Kidney (tissue), 14 donors: ENCODE data around the gene TMEM91. TPM values are rescaled to one million over a fixed set of nuclear protein-coding genes. Genes with fewer than 3 reads are reported as not detected.

ENCODE experiments used
- DNase-seq, 5 donors: peaks; one replicate each; pipeline ENCODE4 v3.0.0-alpha.2; 2013 to 2020
- FAIRE-seq: peaks from 2 replicates; lab custom pipeline; 2012; peaks lifted over from hg19 to GRCh38; lab: Jason Lieb, UNC
- H3K27ac ChIP-seq, 2 donors: one replicate each; pipeline ENCODE4 v1.7.0; 2013; ENCODE audit warnings: low read depth in 2 of 2, low read length in 2 of 2, inconsistent platforms in 1 of 2
- H3K27me3 ChIP-seq: one replicate; pipeline ENCODE4 v1.7.1; 2013; ENCODE audit warnings: low read length, inconsistent platforms; ENCODE audit not compliant: control insufficient read depth, insufficient read depth
- H3K36me3 ChIP-seq, 3 donors: one replicate each; pipeline versions ENCODE4 v1.7.0 to v1.7.1; 2013; ENCODE audit warnings: low read length in 3 of 3, control low read depth in 1 of 3, inconsistent platforms in 1 of 3; ENCODE audit not compliant: insufficient read depth in 3 of 3, control insufficient read depth in 2 of 3
- H3K4me1 ChIP-seq, 3 donors: one replicate each; pipeline versions ENCODE4 v1.7.0 to v1.7.1; 2013; ENCODE audit warnings: low read length in 3 of 3, inconsistent platforms in 1 of 3, low read depth in 1 of 3; ENCODE audit not compliant: control insufficient read depth in 2 of 3, insufficient read depth in 2 of 3
- H3K4me3 ChIP-seq, 3 donors: one replicate each; pipeline versions ENCODE4 v1.7.0 to v1.8.1; 2013; ENCODE audit warnings: low read length in 3 of 3, control low read depth in 1 of 3, inconsistent platforms in 1 of 3
- H3K9ac ChIP-seq, 3 donors: one replicate each; pipeline versions ENCODE4 v1.7.0 to v1.7.1; 2013; ENCODE audit warnings: low read length in 3 of 3, control low read depth in 1 of 3, inconsistent platforms in 1 of 3
- H3K9me3 ChIP-seq, 3 donors: one replicate each; pipeline versions ENCODE4 v1.7.0 to v1.7.1; 2013; ENCODE audit warnings: low read length in 3 of 3, control low read depth in 1 of 3, inconsistent platforms in 1 of 3; ENCODE audit not compliant: control insufficient read depth in 2 of 3, insufficient read depth in 1 of 3
- CTCF ChIP-seq: IDR thresholded peaks from 3 replicates; pipeline ENCODE4 v1.5.1; 2012; ENCODE audit warnings: mild to moderate bottlenecking, moderate library complexity, borderline replicate concordance; ENCODE audit not compliant: insufficient read depth; ENCODE audit errors: extremely low read depth
- intact Hi-C: fragments of 100-400 bp; cut with DNase I; formaldehyde crosslinking; loops from one replicate; pipeline ENCODE4 v1.11.1; 2022
- polyA plus RNA-seq: library from polyadenylated mRNA; stranded (reverse); fragments of 350-450 nt; fragmentation: Illumina TruSeq; extraction: RNeasy Lipid Tissue Mini Kit (QIAGEN cat#74804); gene quantifications from one replicate; pipeline ENCODE4 v1.2.3, GENCODE V29; 2014; ENCODE audit warnings: low read depth, low replicate concordance; ENCODE audit not compliant: insufficient read depth
- total RNA-seq: library from RNA; stranded (reverse); fragmentation: NEBNext Ultra II Directional; extraction: Animal tissue kit (Norgen Biotek cat#: 25700); gene quantifications from one replicate; pipeline ENCODE4 v1.2.1, GENCODE V29; 2021
- donor health status: control.
- donor health status: control.
- donor health status: control.
- donor health status: control.
- donor health status: control.
- donor health status: DM: yes; HTN: yes; CAD: no.
- donor health status: Normal renal cell carcinoma (clear cell type).

The TMEM91 gene
- total and polyA plus RNA-seq, 2 donors from 2014 or later: 9.5 to 24.3 TPM

GRCh38 chr19:41356984-41357739 lies 19.2 kb upstream of the TMEM91 start:
- no peak overlapping the region for H3K27ac ChIP-seq
- FAIRE-seq (no peak), DNase-seq (no peak)
- intact Hi-C loops: no loop called here
- H3K27me3 ChIP-seq: no peaks in the 10 kb centered on the region
- H3K9ac ChIP-seq: no peak overlapping the region
- H3K9me3 ChIP-seq: no peaks in the 10 kb centered on the region
- TF ChIP-seq CTCF: no peak
- no peak overlapping the region for H3K4me3 ChIP-seq
- H3K36me3 ChIP-seq: no peaks in the 10 kb centered on the region
- H3K4me1 ChIP-seq: peaks cover 0 to 16% (median 0%) of the 10 kb centered on the region in 3 donors

- FAIRE-seq (no peak), DNase-seq (no peak)
- H3K27me3 ChIP-seq: no peaks in the 10 kb centered on the region
- H3K27ac ChIP-seq: no peak overlapping the region
- no peak for TF ChIP-seq CTCF
- H3K9me3 ChIP-seq: no peaks in the 10 kb centered on the region
- peaks cover 0 to 18% (median 0%) of the 10 kb centered on the region in 3 donors for H3K4me1 ChIP-seq
- no peak overlapping the region for H3K4me3 ChIP-seq
- H3K9ac ChIP-seq: no peak overlapping the region
- H3K36me3 ChIP-seq: no peaks in the 10 kb centered on the region
- intact Hi-C loops: no loop called here
Observed at GRCh38 chr19:41357746-41358145, 18.6 kb upstream of the TMEM91 start.

- TF ChIP-seq CTCF: no peak
- no peaks in the 10 kb centered on the region for H3K27me3 ChIP-seq
- no peaks in the 10 kb centered on the region for H3K9me3 ChIP-seq
- DNase-seq: no peak
- no peak overlapping the region for H3K27ac ChIP-seq
- no peak overlapping the region for H3K9ac ChIP-seq
- intact Hi-C loops: no loop called here
- peaks cover 0 to 17% (median under 1%) of the 10 kb centered on the region in 3 donors for H3K4me1 ChIP-seq
- no peak for FAIRE-seq
- H3K4me3 ChIP-seq: no peak overlapping the region
- no peaks in the 10 kb centered on the region for H3K36me3 ChIP-seq
Observed at GRCh38 chr19:41359741-41360140, 16.6 kb upstream of the TMEM91 start.
